NCI-H187 (cell line): ENCODE measurements around the gene SUSD4.
"Not testable (repeated sequence)": the region's sequence is repeated elsewhere in the genome, so short reads cannot be mapped to it uniquely, and the experiment has no call there.

ENCODE experiments used
- DNase-seq, 2 experiments: peaks; one replicate each; lab custom pipeline; 2025; lab: John Stamatoyannopoulos, UW

SUSD4 gene

DNA sequence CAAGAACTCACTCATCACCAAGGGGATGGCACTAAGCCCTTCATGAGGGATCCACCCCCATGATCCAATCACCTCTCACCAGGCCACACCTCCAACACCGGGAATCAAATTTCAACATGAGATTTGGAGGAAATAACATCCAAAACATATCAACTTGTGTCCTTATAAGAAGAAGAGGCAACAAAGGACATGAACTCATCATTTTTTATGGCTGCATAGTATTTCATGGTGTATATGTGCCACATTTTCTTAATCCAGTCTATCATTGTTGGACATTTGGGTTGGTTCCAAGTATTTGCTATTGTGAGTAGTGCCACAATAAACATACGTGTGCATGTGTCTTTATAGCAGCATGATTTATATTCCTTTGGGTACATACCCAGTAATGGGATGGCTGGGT lies 112.6 kb downstream of the SUSD4 start:
- DNase-seq, result not testable (repeated sequence)

DNA sequence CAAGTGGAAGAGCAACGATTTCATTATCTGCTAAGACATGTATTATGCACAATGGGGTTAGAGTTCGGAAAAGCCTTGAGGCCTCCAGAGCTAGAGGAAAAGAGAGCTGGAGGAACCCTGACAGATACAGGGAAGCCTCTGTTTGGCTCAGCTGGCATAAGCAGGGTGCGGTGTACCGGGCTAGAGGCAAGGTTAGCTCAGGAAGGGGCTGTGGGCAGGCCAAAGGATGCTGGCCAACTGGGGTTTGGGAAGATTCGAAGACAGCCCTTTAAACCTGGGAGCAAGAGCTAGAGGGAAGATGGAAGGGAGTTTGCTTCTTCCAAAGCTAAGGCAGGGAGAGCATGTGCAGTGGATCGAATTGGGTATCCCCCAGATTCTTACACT lies 113.4 kb downstream of the SUSD4 start:
- DNase-seq, result no peak

DNA sequence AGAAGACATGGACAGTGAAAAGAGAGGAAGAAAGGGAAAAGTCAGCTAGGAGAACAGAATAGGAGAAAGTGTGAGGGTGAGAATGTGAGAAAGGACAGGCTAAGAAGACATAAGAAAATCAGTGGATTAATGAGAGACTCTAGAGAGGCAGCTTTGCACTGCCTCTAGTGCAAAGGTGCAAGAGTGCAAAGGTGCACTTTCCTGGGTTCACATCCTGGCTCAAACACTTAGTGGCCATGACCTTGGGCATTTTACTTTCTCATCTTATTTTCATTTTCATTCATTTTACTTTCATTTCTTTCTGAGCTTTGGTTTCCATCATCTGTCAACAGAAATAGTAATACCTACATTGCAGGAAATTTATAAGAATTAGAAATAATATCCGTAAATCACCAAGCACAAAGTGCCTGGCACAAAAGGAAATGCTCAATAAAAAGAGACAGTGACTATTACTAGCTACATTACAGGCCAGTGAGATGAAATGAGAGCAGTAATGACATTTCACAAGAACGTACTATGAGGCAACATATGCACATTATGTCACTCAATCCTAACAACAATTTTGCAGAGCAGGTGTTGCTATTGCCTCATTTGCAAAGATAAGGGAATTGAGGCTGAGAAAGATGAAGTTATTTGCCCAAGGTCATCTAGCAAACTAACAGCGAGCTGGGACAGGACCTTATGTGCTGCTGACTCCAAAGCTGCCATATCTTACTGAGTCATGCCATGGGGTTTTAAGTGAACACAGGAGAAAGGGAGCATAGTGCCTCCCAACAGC lies 113.9 kb downstream of the SUSD4 start:
- DNase-seq, result no peak

DNA sequence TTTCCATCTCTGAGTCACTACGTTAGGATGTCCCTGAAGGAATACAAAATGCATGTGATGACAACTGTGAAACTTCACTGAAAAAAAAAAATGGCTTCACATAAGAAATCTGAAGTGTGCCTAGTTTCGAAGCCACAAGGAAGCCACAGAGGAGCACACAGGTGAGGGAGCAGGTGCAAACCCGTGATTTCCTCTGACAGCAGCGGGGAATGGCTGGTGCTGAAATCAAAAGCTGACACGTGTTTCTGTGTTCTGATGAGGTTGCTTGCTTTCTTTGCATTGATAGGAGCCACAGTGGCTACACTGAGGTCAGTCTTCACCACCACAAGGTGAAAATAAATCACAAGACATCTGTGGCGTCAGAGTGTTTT lies 115.2 kb downstream of the SUSD4 start:
- no peak for DNase-seq

DNA sequence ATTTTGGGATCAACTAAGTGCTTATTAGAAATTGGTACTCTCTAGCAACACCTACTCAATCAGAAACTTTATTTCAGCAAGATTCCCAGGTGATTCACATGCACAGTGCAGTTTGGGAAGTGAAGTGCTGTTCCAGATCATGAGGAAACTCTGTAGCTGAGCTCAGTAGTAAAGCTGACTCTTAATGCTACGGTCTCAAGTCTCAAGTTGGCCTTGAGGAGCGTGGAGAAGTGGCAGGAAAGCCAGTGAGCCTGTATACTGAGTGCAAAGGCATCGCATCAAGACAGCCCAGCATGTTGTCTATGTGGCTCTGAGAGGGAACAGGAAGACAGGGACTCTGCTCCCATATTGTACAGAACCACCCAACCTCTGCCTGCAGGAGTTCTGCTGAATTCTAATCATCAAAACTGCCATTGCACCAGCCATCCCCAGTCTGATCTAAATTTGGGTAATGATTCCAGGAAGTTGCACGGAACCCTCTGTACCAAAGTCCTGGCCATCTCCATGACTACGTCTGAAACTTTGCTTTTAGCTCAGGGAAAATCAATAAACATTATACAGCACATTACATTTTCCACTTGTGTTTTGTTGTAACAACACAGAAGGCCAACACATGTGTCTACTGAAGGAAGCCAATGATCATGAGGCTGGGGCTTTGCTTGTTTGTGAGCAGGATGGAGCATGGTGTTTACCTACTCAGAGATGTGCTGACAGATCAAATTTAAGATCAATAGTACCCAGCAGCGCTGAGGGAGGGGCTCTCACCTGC lies 115.8 kb downstream of the SUSD4 start:
- DNase-seq, result no peak

DNA sequence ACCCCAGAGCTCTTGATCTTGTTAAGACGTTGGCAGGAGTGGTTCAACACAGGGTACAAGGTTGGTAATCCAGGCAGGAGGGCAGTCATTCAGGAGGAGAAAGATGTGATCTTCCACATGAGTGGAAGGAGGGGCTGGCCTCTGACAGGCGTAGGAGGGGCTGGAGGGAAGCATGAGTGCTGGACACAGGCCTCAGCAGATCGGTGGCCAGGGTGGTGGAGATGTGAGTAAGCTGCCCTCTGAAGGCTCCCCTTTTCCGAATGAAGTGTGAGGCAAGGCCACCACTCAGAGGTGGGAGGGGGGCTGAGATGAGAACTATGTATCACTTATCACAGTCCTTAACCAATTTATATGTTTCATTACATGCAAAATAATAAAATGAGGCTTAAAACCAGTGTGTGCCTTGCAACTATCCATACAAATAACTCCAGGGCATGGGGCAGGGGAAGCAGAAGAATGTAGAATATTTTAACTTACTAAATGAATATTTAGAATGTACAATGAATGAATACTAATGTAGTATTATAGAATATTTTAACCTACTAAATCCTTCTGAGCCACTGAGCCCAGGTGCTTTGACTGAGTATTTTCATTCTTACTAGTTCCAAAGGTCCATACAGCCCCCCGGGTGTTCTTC lies 117.4 kb downstream of the SUSD4 start:
- no peak for DNase-seq

DNA sequence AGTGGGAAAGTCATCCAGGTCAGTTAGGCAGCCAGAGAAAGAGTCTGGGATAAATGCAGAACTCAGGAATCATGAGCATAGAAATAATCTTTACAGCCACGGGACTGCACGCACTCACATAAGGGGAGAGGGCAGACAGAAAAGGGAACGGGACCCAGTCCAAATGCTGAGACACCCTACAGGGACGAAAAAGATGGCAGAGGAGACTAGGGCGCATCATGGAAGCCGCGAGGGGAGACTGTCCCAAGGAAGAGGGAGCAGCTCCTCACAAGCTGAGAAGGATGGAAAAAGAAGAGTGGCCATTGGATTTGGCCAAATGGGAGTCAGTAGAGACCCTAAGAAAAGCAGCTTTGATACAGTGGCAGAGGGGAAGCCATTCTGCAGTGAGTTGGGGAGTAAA lies 118.0 kb downstream of the SUSD4 start:
- no peak for DNase-seq

DNA sequence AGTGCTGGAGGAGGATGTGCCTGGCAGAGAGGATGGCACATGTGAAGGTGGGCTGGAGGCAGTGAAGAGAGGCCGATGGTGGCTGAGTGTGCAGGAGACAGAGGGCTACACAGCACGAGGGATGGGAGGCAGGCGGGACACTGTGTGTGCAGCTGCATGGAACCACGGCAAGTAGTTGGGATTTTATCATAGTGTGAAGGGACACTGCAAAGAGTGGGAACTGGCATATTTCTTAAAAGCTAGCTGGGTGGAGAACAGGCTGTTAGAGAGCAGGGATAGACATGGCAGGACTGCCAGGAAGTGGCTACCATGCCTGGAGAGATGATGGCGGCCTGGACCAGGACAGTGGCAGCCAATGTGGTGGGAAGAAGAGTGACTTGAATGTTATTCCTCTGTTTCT lies 118.6 kb downstream of the SUSD4 start:
- DNase-seq, result no peak

DNA sequence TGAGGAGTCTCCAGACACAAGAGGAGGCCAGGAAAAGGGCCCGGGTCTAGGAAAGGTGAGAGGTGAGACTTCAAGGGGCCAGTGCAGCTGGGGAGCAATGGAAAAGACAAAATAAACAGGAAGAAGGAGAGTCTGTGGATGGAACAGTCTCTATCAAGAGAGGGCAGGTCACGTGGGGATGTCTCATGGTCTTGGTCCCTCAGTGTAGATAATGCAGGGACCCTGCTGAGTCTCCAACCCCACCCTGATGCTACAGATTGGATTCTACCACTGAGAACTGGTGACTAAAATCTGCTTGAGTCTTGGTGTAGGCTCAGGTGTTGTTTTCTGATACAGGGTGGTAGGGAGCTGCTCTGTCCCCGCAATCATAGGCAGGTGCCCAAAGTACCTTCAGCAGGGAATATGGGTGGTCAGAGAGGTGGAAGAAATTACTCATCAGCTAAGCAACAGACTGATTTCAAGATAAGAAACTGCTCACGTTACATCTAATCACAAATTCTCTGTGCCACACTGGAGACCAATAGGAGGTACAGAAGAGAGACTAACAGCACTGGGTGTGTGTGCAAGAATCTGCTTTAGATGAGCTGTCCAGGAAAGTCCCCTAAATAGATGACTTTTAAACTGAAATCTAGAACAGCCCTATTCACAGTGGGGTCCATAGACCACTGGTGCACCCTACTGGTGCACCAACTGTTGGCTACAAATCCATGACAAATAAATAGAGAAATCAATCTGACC lies 119.4 kb downstream of the SUSD4 start:
- DNase-seq, result no peak

DNA sequence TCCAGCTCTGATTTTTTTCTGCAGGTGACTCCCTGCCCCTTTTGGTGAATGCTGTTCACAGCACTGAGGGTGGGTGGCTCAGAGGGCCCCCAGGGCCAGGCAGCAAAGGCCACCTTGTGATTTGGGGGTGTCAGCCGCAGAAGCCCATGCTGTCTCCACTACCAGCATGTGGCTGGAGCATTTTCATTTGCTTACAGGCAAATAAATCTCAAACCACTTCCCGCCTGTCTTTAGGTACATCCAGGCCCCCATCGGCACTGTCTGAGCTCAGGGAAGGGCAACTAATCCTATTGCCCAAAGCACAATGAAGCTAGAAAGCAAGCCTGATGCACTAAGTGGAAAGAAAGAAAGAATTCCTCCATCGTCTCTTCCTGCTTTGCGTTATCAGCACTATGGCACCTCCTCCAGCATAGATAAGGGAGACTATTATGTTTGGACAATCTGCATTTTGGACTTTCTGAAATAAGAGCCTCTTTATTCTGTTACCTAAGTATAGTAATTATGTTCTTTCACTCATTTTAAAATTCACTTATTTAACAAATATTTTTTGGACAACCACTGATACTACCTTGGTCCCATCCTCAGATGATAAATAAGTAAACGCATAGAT lies 120.4 kb downstream of the SUSD4 start:
- no peak for DNase-seq

DNA sequence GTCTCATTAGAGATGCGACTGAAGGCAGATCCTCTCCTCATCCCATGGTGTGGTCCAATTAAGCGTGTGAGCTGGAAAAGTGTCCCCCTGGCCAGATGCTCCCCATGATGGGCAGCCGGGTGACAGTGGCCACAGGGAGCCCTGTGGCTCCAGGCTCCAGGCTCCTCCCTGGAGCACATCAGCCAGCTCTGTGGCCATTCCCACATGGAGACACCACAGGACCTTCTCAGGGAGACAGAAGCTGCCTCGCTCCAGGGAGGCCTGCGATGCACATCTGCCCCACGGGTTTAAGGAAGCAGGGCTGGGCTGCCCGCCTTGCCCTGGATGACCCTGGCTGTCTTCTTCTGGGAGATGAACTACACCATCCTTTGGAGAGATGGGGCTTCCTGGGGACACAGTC lies 121.0 kb downstream of the SUSD4 start:
- DNase-seq, result no peak

DNA sequence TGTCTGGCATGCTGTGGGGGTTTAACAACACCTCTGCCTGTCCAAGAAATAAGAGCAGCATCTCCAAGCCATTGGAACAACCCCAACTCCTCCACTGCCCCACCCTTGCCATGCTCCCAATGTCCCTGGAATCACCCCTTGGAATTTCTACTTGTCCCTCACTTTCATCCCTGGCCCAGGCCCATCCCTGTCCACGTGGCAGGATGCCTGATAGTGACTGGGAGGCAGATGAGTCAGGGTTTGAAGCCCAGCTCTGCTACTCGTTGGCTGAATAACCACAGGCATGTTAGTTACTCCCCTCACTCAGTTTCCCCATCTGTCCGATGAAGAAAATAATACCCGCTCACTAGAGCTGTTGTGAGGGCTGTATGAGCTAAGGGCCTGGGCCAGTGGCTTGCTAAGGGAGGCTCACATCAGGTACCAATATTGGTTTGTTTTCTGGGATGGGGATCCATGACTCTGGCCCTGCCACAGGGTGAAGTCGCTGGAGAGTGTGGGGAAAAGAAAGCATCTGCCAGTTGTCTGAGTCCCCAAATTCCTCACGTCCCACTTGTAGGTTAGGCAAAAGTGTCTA lies 121.5 kb downstream of the SUSD4 start:
- no peak for DNase-seq

DNA sequence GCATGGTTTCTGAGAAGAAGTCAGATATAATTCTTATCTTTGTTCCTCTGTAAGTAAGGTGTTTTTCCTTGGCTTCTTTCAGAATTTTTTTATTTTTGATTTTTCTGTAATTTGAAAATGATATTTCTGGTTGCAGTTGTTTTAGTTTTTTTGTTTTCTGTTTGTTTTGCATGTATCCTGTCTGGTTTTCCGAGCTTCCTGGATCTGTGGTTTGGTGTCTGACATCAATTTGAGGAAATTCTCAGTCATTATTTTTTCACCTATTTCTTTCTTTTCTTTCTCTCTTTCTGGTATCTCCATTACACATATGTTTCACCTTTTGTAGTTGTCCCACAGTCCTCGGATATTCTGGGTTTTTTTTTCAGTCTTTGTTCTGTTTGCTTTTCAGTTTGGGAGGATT lies 123.9 kb downstream of the SUSD4 start:
- no peak for DNase-seq

DNA sequence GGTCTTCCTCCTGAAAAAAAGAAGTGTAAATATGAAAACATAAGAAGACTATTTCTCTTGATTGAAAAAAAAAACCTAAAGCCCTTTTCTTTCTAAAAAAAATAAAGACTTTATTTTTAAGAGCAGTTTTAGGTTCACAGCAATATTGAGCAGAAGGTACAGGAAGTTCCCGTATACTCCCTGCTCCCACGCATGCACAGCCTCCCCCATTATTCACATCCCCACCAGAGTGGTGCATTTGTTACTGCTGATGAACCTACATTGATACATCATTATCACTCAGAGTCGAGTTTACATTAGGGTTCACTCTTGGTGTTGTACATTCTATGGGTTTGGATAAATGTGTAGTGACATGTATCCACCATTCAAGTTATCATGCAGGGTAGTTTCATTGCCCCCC lies 128.9 kb downstream of the SUSD4 start:
- DNase-seq, result no peak

DNA sequence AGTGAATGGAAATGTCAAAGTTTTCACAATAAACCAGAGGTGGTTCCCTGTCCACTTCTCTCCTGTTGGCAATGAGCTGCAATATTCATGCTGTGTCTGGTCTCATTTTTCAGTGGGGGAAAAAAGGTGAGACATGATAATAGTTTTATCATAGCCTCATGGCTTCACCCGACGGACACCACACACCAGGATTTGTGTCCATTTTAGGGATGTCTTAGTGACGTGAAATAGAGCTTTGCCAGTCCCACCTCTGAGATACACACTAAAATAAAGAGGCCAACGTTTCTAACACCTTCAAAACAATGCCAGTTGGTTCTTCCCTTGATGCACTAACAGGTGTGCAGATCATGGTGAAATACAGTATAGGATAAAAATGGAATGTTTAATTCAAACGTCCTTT lies 129.4 kb downstream of the SUSD4 start:
- no peak for DNase-seq

DNA sequence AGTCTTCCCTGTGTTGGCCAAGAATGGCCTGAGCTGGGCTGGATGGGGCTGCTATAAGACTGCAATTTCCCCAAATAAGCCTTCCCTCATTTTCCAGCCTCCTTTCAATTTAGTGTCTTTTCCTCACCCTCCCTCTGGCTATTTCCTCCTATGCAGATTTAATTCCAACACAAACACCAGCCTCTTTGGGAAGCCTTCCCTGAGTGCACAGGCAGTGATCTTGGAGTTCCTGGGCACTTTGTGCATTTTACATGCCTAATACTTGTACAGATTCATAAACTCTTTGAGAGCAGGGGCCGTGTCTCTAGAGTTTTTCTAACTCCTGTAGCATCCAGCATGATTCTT lies 129.8 kb downstream of the SUSD4 start:
- DNase-seq, result no peak

DNA sequence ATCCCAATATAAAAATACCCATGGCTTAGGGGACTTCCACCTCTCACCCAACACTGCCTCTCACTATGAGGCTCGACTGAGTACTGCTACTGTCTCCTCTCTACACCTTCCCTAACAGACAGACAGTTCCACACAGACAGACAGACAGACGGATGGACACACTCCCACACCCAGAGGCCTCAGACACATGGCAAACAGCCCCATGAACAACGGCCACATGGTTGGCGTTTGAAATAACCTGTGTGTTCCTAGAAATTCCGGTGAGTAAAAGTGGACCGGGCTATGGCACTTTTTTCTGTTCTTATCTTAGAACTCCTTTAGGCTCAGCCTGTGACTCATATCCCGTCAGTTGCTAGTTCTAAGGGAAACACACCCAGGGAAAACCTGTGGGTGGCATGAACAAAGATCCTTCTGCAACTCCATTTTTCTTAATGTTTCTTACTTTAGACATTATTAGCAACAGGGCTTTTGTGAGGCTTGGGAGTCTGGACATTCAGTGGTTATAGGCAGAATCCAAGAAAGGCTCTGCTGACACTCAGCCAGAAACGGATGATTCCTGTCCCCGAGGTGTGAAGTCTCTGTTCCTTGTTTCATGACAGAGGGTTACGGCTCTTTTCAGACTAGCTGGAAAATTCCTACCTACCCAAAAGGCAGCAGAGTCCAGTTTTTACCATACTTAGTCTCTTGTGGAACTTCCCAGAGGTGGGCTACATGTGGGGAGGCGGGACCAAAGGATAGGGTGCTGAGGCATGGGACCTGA lies 130.4 kb downstream of the SUSD4 start:
- DNase-seq, result no peak

DNA sequence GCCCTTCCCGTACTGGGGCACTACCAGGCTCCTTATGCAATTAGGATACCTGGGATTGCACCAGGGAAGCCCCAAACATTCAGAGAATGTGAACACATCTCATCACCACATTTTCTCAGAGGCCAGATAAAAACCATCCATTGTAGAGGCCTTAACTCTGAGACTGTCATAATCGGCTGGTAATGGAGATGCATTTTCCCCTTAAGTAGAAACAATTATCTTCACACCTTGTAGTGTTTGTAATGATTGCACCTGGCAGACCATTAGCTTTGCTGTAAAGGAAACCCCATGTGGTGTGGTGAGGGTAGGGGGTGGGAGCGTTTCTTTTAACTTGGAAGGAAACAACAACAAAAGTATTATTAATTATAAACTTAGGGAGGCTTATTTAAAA lies 131.0 kb downstream of the SUSD4 start:
- DNase-seq, result no peak

DNA sequence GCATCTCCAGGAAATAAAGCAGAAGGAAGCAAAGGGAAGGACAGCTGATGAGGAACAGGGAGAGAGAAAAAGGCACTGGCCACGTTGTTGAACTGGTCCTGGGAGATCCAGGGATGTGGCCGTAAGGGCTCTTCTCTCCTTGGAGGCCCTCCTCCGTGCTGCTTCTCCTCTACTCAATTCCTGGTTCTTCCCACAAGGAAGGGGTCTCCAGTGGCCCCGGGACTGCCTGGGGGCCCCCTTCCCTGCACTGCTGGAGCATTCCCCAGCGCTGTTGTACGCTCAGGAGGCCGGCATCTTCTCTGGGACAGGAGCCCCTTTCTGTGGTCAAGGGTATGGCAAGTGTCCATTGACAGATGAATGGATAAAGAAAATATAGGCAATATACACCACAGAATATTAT lies 132.4 kb downstream of the SUSD4 start:
- no peak for DNase-seq

DNA sequence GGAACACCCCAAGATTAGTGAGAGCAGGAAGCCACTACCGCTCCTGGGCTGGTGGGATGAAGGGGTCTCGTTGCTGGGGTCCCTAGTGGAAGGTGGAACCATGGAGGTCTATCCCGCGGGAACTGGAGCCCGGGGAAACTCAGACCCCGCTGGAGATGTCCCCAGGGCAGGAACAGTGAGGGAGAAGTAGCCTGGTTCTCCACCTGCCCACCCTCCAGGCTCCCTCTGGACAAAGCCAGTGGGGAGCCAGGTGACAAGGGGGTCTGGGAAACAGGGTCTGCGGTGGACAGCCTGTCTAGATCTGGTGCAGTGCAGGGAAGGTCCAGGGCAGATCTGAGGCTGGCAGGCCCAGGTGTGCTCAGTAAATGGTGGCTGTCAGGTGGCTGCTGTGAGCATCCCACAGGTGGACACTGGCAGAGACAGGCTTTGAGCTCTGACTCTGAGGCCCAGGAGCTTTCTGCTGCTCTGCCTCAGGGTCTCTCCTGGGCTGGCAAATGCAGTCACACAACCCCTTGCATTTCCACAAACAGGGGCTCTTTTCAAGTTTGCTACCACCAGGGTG lies 132.9 kb downstream of the SUSD4 start:
- no peak for DNase-seq
